EL (cell line): Measurements from ENCODE around the gene POFUT2.
"Not testable (repeated sequence)": the region's sequence is repeated elsewhere in the genome, so short reads cannot be mapped to it uniquely, and the experiment has no call there.

ENCODE experiments used
- DNase-seq: peaks from one replicate; pipeline ENCODE4 v3.0.0-alpha.2; 2016

The POFUT2 gene

DNA sequence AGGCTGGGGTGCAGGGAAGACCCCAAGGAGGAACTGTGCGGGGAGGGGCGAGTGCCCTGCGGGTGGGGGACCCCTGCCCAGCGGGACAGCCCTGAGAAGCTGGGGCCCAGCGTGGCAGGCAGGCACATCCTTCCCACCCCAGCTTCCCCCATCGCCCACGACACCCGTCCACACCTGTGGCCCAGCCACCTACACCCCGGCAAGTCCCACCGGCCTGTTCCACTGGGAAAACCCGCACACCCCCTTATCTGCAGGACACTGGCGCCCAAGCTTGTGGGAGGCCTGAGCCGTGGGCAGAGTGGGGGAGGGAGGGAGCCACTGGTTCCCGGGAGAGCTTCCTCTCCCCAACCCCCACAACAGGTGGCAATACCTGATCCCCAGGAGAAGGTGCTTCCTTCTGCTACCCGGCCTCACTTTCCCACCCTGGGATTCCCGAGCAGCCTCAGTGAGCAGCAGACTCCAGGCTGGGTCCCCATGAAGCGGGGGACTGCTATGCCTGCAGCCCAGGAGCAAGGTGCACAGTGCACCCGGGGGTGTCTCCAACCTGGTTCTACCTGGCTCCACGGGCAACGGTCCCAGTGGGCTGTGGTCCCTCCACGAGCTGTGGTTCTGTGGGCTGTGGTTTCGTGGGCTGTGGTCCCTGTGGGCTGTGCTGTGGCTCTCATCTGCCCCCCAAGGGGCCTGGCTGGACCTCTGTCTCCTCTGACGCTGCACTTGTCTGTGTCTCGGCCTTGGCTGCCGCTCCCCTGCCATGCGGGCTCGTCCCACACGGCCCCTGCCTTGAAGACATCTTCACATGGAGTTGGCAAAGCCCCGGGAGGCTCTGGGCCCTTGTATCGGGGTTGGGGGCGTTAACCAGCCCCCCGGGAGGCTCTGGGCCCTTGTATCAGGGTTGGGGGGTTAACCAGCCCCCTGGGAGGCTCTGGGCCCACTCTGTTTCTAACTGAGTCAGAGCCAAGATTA lies 37.8 kb upstream of the POFUT2 start:
- DNase-seq, result no peak

GRCh38 chr21:45324489-45325205 lies 37.0 kb upstream of the POFUT2 start:
- DNase-seq, result peak; percentile 38

DNA sequence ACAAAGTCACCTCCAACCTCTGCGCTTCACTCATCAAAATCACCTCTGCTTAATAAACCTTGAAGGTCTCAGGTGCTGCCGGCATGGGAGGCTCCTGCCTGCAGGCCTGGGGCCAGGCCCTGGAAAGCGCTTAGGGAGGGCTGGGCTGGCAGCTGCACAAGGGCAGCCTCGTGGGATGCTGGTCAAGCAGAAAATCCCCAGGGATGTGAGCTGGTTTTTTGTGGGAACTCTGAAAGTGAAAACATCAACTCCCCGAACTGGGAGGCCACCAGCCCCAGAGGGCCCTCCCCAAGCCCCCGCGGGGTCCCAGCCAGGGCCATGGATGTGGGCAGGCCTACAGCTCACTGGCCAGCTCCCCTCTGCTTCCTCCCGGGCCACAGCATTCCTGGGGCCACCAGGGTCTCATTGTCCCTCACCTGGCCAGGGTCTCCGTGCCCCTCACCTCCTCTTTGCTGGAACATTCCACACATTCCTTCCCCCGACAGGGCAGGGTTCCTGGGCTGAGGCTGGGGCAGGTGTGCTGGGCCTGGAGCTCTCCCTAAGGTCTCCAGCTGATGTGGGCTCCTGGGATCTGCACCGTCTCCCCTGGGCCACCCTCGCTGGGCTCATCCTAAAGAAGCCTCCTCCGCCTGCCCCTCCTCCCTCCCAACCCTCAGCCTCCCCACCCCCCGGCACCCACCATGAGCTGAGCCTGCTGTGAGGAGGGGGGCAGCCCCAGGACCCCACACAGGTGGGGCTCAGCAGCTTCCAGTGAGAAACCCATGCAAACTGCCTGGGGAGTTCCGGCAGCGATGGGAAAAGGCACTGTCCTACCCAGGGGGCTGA lies 36.0 kb upstream of the POFUT2 start:
- no peak for DNase-seq

DNA sequence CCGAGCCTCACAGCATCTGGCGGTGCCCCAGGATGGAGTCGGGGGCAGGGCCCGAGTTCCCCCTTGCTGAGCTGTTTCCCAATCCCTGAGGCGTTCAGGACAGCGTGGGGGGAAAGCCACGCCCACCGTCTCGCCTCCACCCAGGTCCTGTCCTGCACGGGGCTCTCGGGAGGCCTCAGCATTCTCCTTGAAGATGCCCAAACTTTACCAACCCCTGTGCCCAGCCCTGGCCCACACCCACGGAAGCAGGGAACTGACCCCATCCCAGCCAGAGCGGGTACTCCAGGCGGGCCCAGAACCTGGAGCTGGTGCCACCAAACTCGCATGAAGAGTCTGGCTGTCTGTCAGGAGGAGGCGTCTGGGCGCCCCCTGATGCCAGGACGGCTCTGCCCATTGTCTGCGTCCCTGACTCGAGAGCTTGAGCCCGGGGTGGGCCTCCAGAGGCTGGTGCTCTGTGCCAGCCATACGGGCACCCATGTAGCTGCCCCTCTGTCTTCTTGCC lies 35.3 kb upstream of the POFUT2 start:
- DNase-seq, result peak; percentile 77

- DNase-seq, result no peak
Observed at GRCh38 chr21:45322231-45322959, 34.7 kb upstream of the POFUT2 start.

DNA sequence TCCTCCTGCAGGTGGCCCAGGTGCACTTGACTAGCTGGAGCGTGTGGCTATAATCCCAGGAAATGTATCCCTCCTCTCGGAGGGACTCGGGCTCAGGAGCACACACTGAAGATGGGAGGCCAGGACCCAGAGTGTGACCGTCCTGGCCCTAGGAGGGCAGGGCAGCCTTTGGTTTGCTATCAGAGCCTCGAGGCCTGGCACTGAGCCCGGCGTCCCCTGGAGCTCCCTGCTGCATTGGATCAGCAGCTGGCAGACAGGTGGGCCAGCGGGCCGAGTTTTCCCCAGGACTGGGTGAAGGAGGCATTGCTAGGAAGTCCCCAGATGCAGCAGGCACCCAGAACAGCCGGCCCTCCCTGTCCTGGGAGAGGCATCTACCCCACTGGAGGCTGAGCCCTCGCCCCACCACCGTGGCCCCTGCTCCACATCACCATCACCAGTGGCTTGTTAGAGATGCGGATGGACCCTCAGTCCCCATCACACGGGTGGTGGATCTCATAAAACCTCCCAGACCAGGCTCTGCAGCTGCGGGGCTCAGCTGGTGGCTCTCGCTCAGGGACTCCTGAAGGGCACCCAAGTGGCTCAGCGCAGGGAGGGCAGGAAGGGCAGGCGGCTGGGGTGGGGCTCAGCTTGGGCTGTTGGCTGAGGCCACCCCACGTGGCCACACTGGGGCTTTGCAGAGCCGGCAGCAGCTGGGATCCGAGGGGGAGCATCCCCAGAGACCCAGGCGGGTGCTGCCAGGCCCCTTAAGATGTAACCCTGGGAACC lies 32.7 kb upstream of the POFUT2 start:
- DNase-seq, result peak; percentile 50

DNA sequence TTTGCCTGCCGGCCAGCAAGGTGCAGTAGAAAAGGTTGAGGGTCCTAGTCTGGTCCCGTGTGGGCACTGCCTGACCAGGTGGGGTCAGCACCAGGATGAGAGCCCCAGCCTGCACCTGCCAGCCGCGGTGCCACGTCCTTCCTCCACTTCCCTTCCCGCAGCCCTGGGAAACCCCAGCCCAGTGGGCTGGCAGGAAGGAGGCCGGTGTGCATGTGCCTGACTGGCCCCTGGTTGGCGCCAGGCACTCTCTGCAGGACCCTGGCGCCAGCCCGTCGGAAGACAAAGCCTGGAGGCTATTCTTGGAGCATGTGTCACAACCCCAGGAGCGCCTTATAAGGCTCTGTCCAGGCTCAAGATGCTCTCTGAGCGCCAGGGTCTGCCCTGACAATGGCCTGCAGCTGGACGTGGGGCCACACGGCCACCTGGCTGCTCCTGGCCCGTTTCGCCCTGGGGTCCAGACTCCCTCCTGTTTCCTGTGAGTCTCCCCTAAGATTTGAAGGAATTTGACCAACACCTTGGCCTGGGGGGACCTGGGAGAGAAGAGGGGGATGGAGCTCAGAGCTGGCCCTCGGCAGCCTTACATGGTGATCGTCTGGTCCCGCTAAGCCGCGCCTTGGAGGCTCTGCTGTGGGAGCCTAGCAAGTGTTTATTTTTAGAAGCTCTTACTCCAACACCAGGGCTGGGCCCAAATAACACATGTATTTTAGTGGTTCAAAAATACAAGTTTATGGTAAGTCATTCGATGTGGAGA lies 31.9 kb upstream of the POFUT2 start:
- peak; percentile 95 for DNase-seq

DNA sequence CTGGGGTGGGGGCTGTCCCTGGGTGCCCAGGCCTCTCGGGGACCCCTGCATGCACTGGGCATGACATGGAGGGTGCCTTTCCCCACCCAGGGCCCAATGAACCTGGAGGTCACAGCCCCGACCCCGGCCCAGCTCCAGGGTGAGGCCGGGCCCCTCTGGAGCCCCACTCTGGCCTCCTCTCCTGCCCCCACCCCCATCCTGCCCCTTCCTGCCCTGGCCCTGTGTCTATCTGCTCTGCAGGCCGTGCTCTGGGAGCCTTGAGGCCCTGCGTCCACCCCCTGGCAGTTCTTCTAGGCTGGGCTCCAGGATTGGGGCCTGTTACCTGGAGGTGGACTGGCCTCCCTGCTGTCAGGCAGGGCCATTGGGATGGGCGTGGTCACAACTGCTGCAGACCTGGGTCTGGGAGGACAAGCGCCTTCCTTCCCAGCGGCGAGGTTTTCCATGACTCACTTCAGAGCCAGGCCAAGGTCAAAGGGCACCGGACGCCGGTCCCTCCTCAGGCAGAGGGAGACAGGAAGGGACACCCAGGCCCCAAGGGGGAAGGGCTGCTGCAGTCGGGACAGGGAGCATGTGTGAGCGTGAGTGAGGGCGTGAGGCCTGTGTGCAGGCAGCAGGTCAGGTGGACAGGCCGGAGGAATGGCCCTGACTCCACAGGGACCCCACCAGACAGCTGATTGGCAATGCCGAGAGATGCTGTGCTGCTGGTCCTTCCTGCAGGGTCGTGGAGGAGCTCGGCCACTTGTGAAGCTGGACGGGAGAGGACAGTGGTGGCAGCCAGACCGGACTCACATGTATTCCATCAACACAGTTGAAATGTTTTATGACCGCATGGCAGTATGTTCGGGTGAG lies 31.1 kb upstream of the POFUT2 start:
- DNase-seq, result peak; percentile 95

- DNase-seq, result no peak
Observed at GRCh38 chr21:45318146-45318555, 30.5 kb upstream of the POFUT2 start.

DNA sequence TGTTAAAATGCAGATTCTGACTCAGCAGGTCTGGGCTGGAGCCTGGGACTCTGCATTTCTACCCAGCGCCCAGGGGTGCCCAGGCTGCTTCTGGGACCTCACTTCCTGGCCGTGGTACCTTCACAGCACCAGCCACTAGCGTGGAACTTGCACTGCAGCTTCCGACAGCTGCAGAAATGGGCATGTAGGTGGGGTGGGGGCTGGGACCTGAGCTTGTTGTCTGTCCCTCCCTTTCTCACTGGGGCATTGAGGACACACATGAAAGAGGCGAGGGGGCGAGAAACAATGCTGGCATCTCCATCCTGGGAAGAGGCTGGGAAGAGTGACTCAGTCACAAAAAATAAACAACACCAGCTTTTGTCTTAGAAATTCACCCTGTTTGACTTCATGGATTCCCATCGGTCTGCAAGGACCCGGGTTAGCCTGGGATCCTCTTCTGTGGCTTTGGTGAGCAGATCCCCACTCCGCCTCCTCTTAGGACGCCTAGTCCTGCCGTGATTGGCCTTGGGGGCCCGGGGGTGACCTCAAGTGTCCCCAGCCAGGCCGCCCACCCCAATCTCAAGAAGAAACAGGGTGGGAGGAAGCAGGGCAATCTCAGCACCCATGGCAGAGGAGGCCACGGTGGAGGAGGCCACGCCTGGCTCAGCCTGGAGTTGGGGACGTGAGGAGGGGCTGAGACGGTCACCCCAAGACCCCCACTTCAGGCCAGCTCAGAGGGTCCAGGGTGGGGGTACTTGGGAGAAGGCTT lies 29.9 kb upstream of the POFUT2 start:
- peak; percentile 86 for DNase-seq

DNA sequence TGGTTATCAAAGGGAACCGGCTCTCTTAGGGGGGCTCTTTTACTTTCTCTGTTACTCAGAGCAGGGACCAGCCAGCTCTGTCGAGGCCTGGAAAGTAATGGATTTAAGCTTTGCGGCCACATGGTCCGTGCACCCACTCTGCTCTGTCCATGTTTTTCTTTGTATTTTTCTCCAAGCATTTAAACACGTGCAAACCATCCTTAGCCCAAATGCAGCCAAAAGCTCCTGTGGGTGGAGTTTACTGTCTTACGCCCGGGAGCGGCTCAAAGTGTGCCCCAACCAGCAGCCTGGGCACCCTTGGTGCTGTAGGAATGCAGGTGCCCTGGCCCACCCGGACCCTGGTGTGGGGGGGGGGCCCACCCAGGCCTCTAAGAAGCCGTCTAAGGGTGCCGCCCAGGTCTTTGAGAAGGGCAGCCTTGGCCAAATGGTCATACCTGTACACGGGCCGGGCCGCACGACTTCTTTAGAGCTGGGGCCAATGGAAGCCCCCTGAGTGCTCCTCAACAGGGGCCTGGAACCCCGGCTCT lies 29.2 kb upstream of the POFUT2 start:
- no peak for DNase-seq

- not testable (repeated sequence) for DNase-seq
Observed at GRCh38 chr21:45315676-45316470, 28.2 kb upstream of the POFUT2 start.

- no peak for DNase-seq
Observed at GRCh38 chr21:45313682-45314081, 26.0 kb upstream of the POFUT2 start.

DNA sequence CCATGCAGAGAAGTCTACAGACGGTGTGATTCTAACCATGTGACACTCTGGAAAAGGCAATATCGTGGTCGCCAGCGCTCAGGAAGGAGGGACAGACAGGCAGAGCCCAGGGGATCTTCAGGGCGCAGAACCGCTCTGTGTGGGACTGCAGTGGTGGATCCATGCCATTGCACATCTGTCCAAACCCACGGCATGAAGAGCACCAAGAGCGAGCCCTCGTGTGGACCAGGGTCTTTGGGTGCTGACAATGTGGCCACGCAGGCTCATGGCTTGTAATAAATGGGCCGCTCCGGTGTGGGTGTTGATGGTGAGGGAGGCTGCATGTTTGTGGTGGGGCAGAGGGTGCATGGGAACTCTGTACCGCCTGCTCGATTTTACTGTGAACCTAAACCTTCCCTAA lies 25.3 kb upstream of the POFUT2 start:
- DNase-seq, result no peak

- no peak for DNase-seq
Observed at GRCh38 chr21:45312296-45312695, 24.6 kb upstream of the POFUT2 start.

DNA sequence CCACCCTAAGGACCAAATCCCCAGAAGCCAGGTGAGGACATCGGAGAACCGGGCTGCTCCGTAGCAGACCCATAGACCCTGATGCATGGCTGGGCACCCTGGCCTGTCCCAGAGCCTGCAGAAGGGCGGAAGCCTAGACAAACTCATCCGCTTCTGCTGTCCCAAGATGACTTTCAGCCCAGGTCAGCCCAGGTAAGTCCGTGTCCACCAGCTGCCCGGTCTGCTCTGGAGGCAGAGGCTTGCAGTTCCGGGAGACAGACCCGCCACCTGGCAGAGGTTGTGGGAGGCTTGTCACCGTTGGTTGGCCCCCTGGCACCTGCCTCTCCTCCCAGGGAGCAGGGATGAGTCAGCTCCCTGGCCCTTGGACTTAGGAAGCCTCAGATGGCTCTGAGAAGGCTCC lies 22.8 kb upstream of the POFUT2 start:
- no peak for DNase-seq

- no peak for DNase-seq
Observed at GRCh38 chr21:45309987-45310381, 22.3 kb upstream of the POFUT2 start.
